Dermis microvascular lymphatic vessel endothelial cell (primary cell): ENCODE results near the gene ZBTB42. TPM values are rescaled to one million over a fixed set of nuclear protein-coding genes. Genes with fewer than 3 reads are reported as not detected.

Experiments
- DNase-seq, 2 donors: peaks; one replicate each; pipeline versions ENCODE4 v3.0.0 to v3.0.0-alpha.2; 2010; ENCODE audit warnings: low read depth in 2 of 2
- total RNA-seq: library from RNA; depleted of rRNA; stranded (reverse); fragments of >200 nt; gene quantifications from 2 replicates; pipeline ENCODE4 v1.2.1, GENCODE V29; 2014

Gene ZBTB42
- total RNA-seq, 1 donor from 2014 or later, result 3.2 TPM

DNA sequence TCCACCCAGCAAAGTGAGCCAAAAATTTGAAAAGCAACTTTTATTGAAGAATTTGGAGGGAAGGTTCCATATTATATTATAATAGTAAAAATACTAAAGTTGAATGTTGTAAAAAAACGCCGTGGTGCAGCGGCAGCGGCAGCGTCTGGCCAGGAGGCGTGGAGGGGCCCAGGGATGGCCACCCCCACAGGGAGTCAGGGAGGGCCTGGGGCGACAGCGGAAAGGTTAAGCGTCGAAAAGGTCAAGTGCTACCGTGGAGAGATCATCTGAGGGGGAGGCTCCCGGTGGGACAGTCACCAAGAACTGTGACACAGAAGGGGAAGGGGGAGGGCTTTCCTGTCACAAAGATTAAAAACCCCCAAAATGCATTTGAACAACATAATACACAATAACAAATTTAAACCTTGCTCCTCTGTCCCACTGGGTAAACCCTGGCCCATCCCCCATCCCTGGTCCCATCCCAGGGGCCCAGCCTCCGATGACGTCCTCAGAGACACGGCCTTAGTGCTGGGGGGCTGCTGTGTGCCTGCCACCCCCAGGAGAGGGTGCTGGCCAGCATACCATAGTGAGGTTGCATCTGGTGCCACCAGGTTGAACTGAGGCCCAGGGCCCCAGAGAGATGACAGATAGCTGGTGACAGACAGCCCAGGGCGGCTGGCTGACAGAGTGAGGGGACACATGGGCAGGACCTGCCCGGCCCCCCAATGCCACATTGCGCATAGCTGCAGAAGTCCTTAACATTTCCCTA lies 31.4 kb upstream of the ZBTB42 start:
- DNase-seq, result no peak

DNA sequence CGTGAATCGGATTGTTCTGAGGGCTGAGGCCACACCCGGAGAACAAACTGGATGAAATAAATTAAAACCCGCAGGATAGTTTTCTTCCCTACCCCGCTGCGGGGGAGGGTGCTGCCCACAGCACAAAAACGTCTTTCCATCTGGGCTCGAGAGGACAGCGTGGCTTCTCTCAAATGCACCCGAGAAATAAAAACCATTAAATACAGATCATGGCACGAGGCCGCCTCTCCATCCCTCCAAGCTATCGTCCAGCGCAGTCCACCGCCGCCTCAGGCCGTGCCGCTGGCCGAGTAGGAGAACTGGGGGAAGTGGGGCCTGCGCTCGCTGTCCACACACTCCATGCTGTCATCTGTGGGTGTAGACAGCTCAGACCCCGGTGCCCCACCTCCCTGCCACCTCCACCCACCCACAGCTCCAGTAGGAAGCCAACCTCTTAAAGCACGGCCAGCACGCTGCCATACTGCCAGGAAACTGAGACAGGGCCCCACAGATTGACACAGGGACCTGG lies 30.8 kb upstream of the ZBTB42 start:
- no peak for DNase-seq

DNA sequence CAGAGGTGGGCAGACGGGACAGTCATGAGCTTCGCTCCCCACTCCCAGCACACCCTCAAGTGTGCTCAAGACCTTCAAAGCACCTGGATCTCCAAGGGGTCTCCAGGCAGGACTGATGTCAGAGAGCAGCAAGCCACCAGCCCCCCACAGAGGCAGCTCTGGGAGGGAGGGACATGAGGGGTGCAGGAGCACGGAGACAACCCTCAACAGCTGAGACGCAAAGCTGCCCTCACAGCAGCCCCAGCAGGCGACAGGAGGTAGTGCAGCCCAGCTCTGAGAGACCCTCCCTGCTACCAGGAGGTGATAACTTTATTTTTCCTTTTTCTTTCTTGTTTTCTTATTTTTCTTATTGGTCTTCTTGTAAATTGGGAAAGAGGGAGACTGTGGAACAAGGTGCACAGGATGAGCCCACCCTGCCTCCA lies 30.0 kb upstream of the ZBTB42 start:
- DNase-seq, result no peak

DNA sequence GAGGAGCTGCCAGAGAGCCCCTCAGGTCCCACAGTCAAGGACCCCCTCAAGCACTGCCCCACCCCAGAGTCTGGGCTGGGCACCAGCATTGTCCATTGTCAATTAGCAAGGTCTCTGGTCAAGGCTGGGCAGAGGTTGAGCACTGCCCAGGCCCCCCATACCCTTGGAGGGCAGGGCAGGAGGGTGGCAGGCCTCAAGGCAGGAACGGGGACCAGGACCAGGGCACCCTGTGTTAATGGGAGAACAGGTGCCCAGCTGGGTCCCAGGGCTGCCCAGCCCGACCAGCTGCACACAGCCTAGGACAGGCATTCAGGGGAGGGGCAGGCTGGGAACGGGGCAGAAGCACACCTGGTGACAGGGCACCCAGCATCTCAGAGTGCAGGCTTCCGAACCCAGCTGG lies 29.5 kb upstream of the ZBTB42 start:
- DNase-seq, result no peak

DNA sequence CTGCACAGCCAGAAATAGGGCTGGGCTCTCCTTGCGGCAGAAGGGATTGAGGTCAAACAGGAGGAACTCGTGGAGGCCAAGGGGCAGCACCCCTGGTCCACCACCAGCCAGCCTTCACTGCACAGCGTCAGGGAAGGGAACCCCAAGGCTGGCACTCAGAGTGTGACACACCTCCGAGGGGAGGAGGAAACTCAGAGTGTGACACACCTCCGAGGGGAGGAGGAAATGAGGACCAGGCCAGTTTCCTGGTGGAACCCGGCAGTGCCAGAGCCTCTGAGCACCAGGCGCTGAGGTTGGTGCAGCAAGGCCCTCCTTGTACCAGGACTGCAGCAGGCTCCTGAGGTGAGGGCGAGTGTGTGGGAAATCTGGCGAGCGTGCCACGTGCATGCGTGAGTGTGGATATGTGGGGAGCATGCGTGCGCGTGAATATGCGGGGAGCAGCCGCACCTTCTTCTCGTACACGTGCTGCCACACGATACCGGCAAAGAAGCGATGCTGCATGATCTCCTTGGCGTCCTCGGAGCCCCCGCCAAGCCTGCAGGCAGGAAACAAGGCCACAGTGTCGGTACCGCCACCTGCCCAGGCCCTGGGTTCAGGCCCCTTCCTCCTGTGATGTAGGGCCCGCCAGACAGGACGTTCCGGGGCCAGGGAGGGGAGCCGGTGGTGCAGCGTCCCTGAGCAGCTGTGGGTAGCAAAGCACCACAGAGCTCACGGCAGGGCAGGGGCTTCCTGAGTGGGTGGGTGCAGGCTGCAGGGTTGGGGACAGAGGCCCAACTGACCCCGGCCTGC lies 28.8 kb upstream of the ZBTB42 start:
- DNase-seq, result no peak

DNA sequence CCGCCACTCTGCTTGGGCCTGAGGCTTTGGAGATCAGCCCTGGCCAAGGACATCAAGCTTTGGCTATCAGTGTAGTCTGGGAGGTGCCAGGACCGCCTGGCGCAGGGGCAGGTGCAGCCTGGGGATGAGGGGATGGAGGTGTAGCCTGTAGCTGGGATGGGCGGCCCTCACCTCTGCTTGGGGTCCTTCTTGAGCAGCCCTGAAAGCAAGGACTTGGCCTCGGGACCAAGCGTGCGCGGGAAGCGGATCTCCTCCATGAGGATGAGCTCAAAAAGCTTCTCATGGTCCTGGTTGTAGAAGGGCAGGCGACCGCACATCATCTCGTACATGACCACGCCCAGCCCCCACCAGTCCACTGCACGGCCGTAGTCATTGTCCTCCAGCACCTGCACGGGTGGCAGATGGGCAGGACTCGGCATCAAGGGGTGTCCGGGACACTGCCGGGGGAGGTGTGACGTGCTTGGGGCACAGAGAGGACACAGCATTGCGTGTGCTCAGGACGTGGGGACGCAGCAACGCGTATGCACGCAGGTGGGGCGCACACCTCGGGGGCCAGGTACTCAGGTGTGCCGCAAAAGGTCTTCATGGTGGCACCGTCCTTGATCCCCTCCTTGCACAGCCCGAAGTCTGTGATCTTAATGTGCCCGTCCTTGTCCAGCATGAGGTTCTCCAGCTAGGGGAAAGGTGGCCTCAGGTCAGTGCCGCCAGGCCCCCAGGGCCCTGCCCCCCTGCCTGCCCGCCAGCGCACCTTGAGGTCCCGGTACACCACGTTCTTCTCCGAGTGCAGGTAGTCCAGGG lies 28.0 kb upstream of the ZBTB42 start:
- no peak for DNase-seq

DNA sequence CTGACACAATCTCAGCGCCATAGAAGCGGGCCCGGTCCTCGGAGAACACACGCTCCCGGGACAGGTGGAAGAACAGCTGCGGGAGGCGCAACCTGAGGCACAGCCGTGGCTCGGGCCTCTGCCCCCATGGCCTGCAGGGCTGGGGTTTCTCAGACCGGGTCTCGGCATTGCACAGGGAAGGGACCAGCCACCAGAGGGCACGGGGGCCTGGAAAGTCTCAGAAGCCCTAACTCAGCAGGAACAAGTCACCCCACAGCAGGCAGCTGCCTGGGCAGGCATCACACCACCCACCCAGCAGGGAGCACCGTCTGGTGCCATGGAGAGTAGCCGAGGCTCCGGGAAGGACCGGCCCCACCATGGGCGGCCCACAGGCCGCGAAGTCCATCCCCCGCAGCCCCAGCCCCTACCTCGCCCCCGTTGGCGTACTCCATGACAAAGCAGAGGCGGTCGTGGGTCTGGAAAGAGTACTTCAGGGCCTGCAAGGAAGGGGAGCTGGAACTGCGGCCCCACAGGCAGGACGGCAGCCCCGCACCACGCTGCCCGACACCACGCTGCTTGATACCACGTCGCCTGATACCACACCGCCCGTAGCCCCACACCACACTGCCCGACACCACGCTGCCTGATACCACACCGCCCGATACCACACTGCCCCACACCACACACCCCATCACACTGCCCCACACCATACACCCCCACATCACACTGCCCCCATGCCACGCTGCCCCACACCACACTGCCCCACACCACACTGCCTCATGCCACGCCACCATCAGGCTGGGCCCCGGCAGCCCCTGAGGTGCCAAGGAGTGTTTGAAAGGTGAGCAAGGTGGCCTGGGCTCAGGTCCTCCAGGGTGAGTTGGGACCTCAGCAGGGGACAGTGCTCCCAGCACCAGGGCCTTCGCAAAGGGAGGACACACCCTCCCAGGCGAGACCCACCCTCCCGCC lies 27.1 kb upstream of the ZBTB42 start:
- no peak for DNase-seq

DNA sequence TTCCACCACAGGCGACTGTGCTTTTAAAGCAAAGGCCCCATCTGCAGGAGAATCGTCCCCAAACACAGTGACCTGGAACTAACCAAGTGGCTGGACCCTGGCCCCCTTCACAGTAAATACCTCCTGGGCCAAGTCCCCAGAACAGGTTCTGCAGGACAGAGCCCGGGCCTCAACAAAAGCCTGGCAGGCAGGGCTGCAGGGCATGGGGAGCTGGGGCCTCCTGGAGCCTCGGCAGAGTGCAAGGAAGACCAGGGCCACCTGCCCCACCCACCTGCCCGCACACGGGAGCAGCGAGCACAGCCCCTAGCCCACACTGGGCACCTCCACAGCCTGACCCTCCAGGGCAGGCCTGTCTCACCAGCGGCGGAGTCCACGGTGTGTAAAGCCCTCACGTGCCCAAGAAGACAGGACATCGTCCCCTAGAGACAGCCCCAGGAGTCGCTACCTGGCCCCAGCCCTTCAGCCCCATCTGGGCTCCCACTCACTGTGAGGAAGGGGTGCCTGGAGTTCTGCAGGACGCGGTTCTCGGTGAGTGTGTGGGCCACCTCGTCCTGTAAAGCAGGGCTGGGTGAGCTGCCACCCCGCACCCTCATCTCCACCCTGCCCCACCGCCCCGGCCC lies 26.3 kb upstream of the ZBTB42 start:
- no peak for DNase-seq

DNA sequence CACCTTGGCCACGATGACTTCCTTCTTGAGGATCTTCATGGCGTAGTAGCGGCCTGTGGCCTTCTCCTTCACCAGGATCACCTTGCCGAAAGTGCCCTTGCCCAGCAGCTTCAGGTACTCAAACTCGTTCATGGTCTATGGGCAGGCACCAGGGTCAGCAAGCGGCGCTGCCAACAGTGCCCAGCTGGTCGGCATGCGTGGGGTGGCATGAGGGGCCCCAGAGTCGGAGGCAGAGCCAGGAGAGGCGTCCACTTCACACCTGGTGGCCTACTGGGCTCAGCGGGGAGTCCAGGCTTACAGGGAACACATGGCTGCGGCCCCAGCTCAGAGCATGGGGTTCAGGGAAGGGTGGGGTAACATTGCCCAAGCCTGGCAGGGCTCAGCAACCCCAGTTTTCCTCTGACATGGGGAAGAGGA lies 25.8 kb upstream of the ZBTB42 start:
- DNase-seq, result no peak

- DNase-seq, result no peak
These were observed 24.4 kb upstream of the ZBTB42 start for GRCh38 chr14:104776481-104776880.

DNA sequence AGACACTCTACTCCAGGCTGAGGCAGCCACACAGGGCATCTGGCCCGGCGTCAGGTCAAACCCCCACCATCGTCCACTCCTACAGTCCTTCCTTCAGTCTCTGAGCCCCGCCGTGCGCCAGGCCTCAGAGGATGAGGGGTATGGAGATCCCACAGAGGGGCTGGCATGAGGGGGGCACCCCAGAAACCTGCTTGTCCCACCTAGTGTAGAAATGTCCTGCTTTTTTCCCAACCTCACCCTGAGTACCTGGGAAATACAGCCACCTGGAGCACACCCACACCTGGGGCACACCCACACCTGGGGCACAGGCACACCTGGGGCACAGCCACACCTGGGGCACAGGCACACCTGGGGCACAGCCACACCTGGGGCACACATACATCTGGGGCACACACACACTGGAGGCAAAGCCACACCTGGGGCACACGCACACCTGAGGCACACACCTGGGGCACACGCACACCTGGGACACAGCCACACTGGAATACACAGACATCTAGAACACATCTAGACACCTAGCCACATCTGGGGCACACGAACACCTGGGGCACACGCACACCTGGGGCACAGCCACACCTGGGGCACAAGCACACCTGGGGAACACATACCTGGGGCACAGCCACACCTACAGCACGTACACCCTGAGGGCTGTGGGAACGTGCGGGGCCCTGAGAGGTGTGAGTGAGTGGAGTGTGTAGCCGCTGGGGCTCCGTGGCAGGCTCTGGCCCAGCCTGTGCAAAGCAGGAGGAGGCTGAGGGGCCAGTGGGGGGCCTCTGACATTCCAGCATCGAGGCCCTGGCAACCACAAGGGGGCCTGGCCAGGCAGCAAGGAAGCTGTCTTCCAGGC lies 23.7 kb upstream of the ZBTB42 start:
- DNase-seq, result no peak

DNA sequence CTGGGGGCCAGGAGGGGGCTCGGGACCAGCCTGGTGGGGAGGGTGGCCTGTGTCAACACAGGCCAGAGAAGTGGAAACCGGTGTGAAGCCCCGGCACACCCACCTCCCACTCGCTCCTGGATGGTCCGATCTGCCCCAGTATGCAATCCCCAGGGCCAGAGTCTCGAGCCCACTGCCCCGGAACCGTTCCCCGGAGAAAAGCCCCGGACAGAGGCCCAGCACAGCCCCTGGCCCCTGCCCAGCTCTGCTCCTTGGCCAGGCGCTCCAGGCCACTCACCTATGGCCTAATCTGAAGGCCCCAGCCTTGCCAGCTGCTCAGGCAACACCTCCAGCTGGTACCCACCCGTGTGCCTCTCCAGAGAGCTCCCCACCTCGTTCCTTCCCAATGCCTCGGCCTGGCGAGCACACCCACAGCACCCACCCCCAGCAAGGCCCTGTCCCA lies 23.1 kb upstream of the ZBTB42 start:
- DNase-seq, result no peak

GRCh38 chr14:104778694-104779331 lies 22.1 kb upstream of the ZBTB42 start:
- DNase-seq, result no peak

DNA sequence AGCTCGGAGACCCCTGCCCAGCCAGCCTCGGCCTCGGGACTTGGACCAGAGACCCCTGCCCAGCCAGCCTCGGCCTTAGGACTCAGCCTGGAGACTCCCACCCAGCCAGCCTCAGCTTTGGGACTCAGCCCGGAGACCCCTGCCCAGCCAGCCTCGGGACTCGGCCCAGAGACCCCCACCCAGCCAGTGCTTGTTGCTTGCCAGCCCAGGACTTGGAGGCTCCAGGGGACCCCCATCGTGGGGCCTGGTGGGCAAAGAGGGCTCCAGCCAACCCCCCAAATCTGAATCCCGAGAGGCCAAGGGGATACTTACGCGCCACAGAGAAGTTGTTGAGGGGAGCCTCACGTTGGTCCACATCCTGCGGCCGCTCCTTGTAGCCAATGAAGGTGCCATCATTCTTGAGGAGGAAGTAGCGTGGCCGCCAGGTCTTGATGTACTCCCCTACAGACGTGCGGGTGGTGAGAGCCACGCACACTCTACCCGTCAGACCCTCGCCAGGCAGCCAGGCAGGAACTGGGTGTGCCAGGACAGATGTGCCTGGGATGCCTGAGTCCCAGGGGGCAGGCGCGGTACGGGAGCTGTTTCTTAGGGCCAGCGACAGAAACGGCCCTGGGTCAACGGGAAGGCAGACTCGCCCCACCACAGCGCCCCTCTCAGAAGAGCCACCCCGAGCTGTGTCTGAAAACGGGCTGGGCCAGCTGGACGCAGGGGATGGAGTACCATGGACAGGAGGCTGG lies 21.0 kb upstream of the ZBTB42 start:
- no peak for DNase-seq

GRCh38 chr14:104780513-104781030 lies 20.3 kb upstream of the ZBTB42 start:
- no peak for DNase-seq

GRCh38 chr14:104781271-104782077 lies 19.4 kb upstream of the ZBTB42 start:
- no peak for DNase-seq
